GM21515 (cell line): ENCODE data around the gene MAP3K4.
A peak's percentile ranks its signal among the peaks of the same experiment; 100 is the strongest.

ENCODE experiments used
- ATAC-seq: cut with Tn5 transposase; IDR thresholded peaks from one replicate; pipeline ENCODE4 v1.9.1; 2021; ENCODE audit not compliant: unreplicated experiment

MAP3K4 gene

GRCh38 chr6:161076181-161076677 is 84.7 kb downstream of the MAP3K4 start:
- ATAC-seq: no peak

- ATAC-seq: no peak
Measured at GRCh38 chr6:161079566-161080262, 88.1 kb downstream of the MAP3K4 start.

- ATAC-seq: no peak
Measured at GRCh38 chr6:161080263-161080970, 88.8 kb downstream of the MAP3K4 start.

GRCh38 chr6:161082215-161082614 is 90.6 kb downstream of the MAP3K4 start:
- no peak for ATAC-seq

GRCh38 chr6:161085246-161085645 is 93.7 kb downstream of the MAP3K4 start:
- peak; percentile 69 for ATAC-seq

- no peak for ATAC-seq
Measured at GRCh38 chr6:161088676-161089328, 97.2 kb downstream of the MAP3K4 start.

GRCh38 chr6:161091151-161091550 is 99.6 kb downstream of the MAP3K4 start:
- no peak for ATAC-seq

GRCh38 chr6:161091972-161092701 is 100.6 kb downstream of the MAP3K4 start:
- no peak for ATAC-seq

- ATAC-seq: no peak
Measured at GRCh38 chr6:161094955-161095354, 103.4 kb downstream of the MAP3K4 start.

- no peak for ATAC-seq
Measured at GRCh38 chr6:161095916-161096315, 104.3 kb downstream of the MAP3K4 start.

GRCh38 chr6:161100072-161100471 is 108.5 kb downstream of the MAP3K4 start:
- no peak for ATAC-seq

- no peak for ATAC-seq
Measured at GRCh38 chr6:161101517-161101916, 109.9 kb downstream of the MAP3K4 start.

GRCh38 chr6:161103475-161103874 is 111.9 kb downstream of the MAP3K4 start:
- no peak for ATAC-seq

- no peak for ATAC-seq
Measured at GRCh38 chr6:161104966-161105365, 113.4 kb downstream of the MAP3K4 start.

- no peak for ATAC-seq
Measured at GRCh38 chr6:161105408-161105807, 113.8 kb downstream of the MAP3K4 start.

GRCh38 chr6:161107779-161108730 is 116.5 kb downstream of the MAP3K4 start:
- ATAC-seq: no peak

- ATAC-seq: no peak
Measured at GRCh38 chr6:161108916-161109315, 117.3 kb downstream of the MAP3K4 start.

GRCh38 chr6:161109366-161109765 is 117.8 kb downstream of the MAP3K4 start:
- ATAC-seq: no peak

- no peak for ATAC-seq
Measured at GRCh38 chr6:161110028-161110779, 118.6 kb downstream of the MAP3K4 start.
